SIG-M5 treated with dmso at 0.1 percent for 504 hours (cell line): ENCODE data around the gene OR4D11.
"Not testable (repeated sequence)": the region's sequence is repeated elsewhere in the genome, so short reads cannot be mapped to it uniquely, and the experiment has no call there.

Experiments
- DNase-seq: peaks from one replicate; lab custom pipeline; 2025; ENCODE audit not compliant: unreplicated experiment; lab: John Stamatoyannopoulos, UW

OR4D11 gene

GRCh38 chr11:59503276-59503675, at the start of gene OR4D11:
TSS of gene OR4D11 (plus strand) at chr11:59503576. CDS start at chr11:59503576, 0 bp downstream.
- DNase-seq, result no peak

- DNase-seq, result no peak
These were observed 46.7 kb upstream of the OR4D11 start, which contains the start of gene OR4D6 for GRCh38 chr11:59456661-59457060. TSS of gene OR4D6 (plus strand) at chr11:59456961. CDS start at chr11:59456961, 0 bp downstream.

- DNase-seq, result no peak
These were observed 43.5 kb upstream of the OR4D11 start for GRCh38 chr11:59459916-59460315.

GRCh38 chr11:59463190-59463641, 40.2 kb upstream of the OR4D11 start:
- no peak for DNase-seq

GRCh38 chr11:59473015-59473414, 30.4 kb upstream of the OR4D11 start, which contains the start of gene OR4D10:
TSS of gene OR4D10 (plus strand) at chr11:59473315. CDS start at chr11:59477430, 4,115 bp downstream.
- no peak for DNase-seq

- DNase-seq, result no peak
These were observed 28.2 kb upstream of the OR4D11 start for GRCh38 chr11:59475176-59475575.

GRCh38 chr11:59479906-59480305, 23.5 kb upstream of the OR4D11 start:
- no peak for DNase-seq

GRCh38 chr11:59480359-59480758, 23.0 kb upstream of the OR4D11 start:
- DNase-seq, result no peak

GRCh38 chr11:59501931-59502330, 1.4 kb upstream of the OR4D11 start:
- DNase-seq, result no peak

- DNase-seq, result peak; percentile 16
These were observed 7.7 kb downstream of the OR4D11 start, which contains the start of gene OR4D9 for GRCh38 chr11:59510941-59511589. TSS of gene OR4D9 (plus strand) at chr11:59511539. CDS start at chr11:59514913, 3,374 bp downstream.

- DNase-seq, result no peak
These were observed 8.3 kb downstream of the OR4D11 start for GRCh38 chr11:59511675-59512074.

- DNase-seq, result not testable (repeated sequence)
These were observed 16.8 kb downstream of the OR4D11 start for GRCh38 chr11:59520139-59520538.

GRCh38 chr11:59520741-59521140, 17.4 kb downstream of the OR4D11 start:
- no peak for DNase-seq

GRCh38 chr11:59523541-59523940, 20.2 kb downstream of the OR4D11 start:
- DNase-seq, result no peak

- no peak for DNase-seq
These were observed 25.3 kb downstream of the OR4D11 start for GRCh38 chr11:59528711-59529110.

GRCh38 chr11:59532620-59533019, 29.2 kb downstream of the OR4D11 start:
- no peak for DNase-seq

GRCh38 chr11:59534676-59535075, 31.3 kb downstream of the OR4D11 start:
- no peak for DNase-seq

- no peak for DNase-seq
These were observed 38.9 kb downstream of the OR4D11 start for GRCh38 chr11:59542142-59542810.

GRCh38 chr11:59543713-59544112, 40.3 kb downstream of the OR4D11 start:
- DNase-seq, result not testable (repeated sequence)

- DNase-seq, result no peak
These were observed 41.4 kb downstream of the OR4D11 start for GRCh38 chr11:59544869-59545178.

- DNase-seq, result no peak
These were observed 42.0 kb downstream of the OR4D11 start for GRCh38 chr11:59545179-59546020.
